HG02885 (cell line): ENCODE measurements around the gene DAB1.
"Not testable (repeated sequence)": the region's sequence is repeated elsewhere in the genome, so short reads cannot be mapped to it uniquely, and the experiment has no call there.

ENCODE experiments used
- ATAC-seq: cut with Tn5 transposase; IDR thresholded peaks from one replicate; pipeline ENCODE4 v1.9.1; 2021; ENCODE audit warnings: mild to moderate bottlenecking; ENCODE audit not compliant: unreplicated experiment, poor library complexity

Gene DAB1

DNA sequence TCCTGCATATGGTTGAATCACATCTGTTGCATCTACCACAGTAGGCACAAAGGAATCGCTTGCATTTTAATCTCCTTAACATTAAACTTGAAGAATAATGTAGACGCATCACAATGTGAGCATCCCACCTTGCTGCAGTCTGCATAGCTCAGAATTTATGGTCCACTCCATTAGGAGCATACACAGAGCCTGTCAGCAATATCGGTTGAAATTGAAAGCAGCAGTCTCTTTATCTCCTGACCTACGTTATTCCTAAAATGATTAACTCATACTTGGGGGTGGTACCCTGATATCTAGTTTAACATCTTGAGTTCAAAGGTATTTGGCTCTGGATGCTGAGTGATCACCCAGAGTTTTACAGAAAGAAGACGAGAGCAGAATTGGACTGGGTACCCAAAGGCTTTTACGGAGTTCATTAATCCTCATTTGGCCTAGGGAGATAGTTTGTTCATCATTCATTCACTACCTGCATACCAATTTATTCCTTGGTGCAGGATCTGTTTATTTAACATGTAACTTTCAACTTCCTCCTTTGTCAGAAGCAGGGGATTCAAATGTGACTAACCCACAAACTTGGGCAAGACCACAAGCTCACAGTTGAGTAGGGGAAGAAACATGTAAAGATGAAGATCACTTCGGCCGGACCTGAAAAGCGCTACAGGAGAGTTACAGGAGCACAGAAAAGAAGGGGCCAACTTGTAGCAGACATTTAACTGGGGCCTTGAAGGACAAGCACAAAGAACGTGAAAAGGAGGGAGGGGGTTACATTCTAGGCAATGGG lies 187.9 kb downstream of the DAB1 start:
- no peak for ATAC-seq

DNA sequence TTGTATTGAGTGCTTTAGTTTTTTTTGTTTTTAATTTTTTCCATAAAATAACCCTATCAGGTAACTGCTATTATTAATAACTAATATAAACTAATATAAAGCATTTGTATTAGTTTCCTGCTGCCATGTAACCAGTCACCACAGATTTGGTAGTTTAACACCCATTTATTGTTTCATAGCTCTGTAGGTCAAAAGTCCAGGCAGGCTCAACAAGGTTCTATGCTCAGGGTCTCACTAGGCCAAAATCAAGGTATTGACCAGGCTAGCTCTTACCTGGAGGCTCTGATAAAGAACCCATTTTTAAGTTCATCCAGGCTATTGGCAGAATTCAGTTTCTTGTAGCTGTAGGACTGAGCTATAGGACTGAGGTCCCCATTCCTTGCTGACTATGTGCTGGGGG lies 189.4 kb downstream of the DAB1 start:
- no peak for ATAC-seq

DNA sequence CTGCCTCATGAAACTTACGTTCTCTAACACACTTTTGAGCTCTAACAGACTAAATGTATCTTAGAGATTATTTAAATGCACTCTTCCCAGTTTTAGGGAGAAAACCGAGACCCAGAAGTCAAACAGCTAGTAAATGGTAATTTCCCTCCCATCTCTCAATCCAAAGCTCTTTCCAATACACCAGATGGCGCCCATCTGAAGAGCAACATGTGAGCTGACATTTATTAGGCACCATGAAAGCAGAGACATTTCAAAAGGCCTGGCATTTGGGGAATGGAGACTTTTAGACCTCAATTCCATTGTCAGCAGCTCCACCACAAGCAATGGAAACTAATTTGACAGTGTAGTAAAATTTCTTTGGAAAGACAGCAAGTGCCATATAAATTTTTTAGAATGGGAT lies 191.4 kb downstream of the DAB1 start:
- ATAC-seq: no peak

DNA sequence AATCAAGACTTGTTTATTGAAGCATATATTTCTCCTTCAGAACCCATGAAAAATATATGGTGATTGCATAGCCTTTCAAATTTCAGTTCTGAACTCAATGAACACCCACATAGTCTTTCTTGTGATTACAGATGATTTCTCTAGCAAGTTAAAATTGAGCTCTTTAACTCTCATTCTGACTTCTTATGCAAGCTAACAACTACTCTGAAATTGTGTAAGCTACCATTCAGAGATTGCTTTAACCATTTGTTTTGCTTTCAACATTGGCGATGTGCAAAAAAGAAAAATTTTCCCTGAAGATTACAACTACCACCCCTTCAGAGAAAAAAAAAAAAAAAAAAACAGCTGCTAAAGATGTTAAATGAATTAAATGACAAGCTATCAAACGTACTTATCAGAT lies 193.9 kb downstream of the DAB1 start:
- ATAC-seq: no peak

DNA sequence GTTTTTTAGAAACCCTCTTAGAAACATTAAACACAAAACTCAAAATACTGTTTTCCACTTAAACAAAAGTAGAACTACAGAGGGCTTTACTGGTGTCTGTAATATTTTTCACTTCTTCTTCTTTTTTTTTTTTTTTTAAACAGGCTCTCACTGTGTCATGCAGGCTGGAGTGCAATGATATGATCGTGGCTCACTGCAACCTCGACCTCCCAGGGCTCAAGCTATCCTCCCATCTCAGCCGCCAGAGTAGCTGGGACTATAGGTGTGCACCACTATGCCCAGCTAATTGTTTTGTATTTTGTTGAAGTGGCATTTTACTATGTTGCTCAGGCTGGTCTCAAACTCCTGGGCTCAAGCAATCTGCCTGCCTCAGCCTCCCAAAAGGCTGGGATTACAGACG lies 194.8 kb downstream of the DAB1 start:
- ATAC-seq: no peak

DNA sequence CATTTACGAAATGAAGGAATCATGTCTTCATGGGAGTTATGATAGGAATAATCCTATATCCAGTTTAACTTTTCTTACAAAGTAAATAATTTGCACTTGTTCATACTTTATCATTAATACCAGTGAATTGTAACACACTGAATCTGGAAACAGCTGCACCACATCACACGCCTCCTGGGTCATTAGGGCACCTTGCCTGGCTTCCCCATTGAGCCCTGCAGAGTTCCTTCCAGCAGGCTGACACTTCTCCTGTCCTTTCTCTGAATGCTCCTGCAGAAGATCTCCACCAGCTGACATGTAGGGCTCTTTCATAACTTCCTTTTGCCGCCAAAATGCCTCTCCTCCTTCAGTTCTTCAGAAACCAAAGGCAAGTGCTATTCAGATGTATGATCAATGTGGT lies 201.1 kb downstream of the DAB1 start:
- no peak for ATAC-seq

DNA sequence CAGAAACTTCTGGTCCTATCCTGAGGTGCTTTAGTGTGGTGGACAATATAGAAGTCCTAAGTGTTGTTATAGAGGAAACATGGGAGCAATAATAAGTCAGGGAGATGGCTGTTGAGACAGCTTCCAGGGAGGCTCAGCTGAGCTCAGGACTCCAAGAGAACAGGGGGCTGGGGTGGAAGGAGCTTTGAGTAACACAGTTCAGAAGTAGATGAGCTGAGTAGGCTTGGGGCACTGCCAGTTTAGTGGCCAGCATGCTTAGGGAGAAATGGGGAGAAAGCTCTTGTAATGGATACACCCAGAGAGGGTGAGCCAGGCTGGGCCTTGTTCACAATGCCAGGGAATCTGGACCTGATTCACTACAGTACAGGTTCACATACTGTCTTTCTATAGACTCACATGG lies 201.6 kb downstream of the DAB1 start:
- no peak for ATAC-seq

DNA sequence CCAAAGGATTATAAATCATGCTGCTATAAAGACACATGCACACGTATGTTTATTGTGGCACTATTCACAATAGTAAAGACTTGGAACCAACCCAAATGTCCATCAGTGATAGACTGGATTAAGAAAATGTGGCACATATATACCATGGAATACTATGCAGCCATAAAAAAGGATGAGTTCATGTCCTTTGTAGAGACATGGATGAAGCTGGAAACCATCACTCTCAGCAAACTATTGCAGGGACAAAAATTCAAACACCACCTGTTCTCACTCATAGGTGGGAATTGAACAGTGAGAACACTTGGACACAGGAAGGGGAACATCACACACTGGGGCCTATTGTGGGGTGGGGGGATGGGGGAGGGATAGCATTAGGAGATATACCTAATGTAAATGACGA lies 203.0 kb downstream of the DAB1 start:
- not testable (repeated sequence) for ATAC-seq

DNA sequence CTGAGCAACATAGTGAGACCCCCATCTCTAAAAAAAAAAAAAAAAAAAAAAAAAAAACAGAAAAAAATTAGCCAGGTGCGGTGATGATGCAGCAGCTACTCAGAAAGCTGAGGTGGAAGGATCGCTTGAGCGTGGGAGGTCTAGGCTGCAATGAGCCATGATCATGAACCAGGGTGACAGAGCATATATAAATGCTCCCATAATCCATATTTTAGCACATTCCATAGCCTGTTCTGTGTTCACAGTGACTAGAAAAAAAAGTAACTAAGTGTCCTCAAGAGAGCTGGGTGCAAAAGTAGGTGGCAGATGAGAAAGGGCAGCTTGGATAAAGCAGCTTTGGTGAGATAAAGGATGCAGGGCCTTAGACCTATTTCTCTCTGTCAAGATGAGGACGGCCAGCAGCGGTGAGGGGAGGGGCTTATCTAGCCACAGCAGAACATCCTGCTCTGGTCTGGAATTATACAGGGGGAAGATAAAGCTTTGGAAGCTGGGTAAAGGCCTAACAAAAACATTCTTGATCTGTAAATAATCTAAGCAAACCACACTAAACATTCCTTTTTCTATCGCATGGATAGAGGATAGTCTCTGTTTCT lies 205.3 kb downstream of the DAB1 start:
- no peak for ATAC-seq

DNA sequence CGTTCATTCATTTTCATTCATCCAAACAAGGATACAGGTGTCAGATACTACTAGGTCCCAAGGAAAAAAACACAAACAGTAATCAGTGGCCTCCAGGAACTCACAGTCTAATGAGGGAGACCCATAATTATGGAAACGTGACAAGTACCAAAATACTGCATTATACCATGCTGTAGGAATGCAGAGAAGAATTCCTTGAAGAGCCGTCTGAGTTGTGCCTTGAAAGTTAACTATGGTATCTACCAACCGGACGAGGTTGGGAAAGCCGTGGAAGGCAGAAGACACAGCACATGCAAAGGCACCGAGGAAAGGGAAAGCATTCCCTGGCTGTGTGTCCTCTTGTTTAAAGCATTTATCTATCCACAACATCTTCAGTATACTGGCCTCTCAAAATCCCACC lies 206.0 kb downstream of the DAB1 start:
- no peak for ATAC-seq

DNA sequence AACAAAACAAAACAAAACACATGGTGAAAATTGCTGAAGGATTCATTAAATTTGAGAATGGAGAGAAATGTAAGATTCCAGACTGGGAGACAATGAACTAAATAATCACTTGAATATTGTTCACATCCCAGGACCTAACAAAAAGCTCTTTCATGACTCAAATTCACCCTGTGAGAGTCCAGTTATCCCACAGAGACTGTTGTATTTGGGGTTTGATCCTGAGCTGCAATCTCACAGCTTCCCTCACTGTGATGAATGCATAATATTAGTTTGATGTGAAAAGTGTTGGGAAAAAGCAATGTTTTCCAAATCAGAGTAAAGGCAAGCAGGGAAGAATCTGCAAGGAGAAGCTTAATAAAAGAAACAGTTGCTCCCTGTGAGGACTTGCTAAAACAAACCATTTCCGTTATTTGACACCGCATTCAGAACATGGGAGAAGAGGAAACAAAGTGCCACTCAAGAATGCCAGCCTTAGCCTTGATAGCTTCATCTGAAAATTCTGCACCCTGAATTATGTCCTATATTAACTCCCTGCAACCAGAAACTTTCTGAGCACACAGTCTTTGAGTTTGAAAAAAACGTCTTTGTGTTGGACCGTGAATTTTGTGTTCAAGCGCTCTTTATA lies 208.8 kb downstream of the DAB1 start:
- ATAC-seq: no peak

DNA sequence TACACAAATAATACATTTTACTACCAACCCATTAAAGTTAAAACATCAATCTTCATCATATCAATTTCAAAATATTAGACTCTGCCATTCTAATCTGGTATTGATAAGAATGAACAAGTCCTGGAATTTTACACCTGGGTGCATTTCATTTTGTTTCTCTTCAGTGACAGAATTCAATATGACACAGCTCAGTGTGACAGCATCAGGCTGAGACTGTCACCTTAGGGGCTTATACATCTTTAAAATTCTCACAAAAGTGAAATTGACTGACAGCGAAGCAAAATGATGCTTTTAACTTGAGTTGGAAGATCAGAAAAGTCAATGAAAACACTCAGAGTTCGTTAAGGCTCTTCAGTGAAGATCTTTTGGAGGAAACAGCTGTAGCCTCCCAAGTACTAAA lies 213.0 kb downstream of the DAB1 start:
- ATAC-seq: no peak

DNA sequence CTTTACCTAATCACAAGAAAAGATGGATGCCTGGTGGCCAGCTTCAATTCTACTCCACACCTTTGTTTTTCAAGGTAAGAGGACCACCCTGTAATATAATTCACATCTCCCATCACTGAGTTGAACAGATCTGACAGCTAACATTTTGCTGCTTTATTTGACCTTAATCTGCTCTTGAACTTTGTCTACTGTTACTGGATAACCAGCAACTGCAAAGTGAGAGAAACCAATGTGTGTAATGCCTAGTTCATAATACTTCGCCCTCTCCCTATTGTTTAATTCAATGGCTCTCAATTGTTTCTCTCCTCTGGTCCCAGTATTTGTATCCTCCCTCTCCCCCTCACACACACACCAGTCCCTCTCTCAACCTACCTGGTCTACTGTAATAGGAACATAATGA lies 214.4 kb downstream of the DAB1 start:
- ATAC-seq: no peak

DNA sequence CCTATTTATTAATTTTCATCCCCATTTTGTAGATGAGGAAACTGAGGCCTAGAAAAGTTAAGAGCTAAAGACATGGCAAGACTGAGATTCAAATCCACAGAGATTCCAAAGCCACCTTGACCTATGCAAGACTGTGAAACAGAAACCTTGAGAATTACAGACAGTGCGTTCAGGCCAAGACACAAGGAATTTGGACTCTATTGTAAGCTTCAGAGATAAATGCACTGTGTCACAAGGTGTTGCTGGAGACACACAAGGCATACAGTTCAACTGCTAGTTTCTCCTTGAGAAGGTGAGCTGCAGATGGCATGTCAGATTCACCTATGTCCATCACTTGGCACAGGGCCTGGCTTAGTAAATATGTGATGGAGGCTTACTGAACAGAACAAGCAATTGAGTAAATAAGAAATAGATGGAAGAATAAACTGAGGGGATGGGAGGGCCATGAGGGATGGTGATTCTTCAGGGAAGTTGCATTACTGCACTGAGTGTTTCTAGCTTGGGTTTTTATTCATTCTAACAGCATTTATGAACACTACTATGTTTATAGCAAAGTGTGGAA lies 215.0 kb downstream of the DAB1 start:
- ATAC-seq: no peak

DNA sequence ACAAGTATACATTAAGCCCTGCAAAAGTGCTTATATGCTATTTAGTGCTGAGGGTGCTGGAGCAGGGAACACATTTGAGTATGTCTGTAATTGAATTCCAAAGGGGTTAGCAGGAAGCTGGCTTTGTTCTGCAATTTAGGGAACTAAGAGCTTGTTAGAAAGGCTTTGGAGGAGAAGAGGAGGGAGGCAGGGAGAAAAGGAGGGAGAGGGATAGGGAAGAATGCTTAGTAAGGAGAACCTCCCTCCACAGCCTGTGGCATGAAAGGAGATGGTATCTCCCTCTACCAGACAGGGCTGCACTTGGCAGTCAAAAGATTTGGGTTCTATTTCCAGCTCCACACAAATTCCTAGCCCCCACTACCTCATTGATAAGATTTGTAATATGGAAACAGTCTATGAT lies 217.8 kb downstream of the DAB1 start:
- ATAC-seq: no peak

DNA sequence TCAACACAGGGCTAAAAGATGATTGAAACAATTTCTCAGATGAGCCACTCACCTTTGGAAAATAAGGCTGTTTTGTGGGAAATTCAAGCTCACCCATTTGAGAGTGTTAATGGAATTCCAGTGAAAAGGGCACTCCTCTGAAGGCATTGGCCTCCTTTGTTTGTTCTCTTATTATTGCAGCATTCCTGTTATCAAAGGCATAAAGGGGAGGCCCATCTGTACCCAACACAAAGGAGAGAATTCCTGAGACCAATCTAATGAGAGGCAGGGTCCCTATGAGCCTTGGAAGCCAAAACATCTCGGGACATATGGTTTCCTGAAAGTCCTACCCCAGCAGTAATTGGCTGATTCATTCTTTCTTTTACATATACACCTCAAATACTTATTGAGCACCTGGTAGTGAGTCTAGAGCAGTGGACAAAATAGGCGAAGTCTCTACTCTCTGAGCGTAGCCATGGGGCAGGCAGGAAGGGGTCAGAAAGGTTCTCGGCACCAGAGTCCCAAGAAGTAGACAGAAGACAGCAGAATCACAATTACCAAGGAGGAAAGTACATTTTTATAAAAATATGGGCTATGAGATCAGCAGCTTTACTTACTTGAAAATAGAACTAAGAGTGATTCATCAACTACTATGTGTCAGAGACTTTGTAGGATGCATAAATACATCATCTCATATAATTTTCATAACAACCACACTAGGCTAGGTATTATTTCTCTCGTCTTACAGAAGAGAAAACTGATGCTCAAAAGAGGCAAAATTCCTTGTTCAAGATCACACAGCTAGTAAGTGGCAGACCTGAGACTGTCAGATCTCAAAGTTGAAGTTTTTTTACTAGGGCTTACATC lies 218.7 kb downstream of the DAB1 start:
- ATAC-seq: no peak

DNA sequence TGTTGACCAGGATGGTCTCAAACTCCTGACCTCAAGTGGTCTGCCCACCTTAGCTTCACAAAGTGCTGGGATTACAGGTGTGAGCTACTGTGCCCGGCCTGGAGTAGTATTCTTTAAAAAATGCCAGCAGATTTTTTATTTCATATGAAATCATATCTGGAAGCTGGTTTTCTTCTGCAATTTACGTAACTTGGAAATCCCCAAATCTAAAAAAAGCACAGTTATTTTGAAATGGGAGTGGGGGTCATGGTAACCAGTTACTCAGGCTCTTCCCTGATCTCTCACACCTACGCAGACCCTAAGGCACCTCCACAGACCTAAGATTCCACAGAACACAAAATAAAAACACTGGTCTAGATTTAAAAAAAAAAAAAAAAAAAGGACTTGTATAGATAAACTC lies 219.8 kb downstream of the DAB1 start:
- ATAC-seq: no peak

DNA sequence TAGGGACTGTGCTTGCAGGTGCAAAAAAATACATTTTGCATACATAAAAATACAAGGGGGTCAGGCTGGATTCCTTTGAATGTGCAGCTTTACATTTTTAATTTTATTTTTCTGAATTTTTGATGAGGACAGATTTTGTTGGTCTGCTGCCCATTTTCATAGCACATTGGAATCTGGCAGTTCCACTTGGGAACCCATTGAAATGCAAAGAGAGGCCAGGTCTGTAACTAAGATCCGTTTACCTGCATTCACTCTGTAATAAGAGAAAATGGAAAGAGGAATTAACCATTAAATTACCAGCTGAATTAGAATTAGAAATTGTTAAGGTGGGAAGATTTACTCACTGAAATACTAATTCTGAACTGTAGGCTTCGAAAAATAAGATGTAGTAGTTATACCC lies 221.6 kb downstream of the DAB1 start:
- ATAC-seq: no peak

DNA sequence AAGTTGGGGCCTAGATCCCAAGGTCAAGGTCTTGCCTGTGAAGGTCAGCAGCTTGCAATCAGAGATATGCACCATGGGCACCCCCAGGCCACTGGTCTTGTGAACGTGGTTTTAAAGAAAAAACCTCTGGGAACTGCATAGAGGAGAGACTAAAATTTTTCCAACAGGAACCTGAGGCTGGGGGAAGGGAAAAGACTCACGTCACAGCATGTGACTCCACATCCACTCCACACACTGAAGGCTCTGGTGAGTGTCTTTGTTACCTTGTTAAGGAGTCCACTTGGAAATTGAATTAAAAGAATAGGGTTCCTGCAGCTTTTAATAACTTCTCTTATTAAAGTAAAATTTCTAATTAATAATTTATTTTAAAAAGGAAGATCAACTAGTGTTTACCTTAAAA lies 224.9 kb downstream of the DAB1 start:
- ATAC-seq: no peak

DNA sequence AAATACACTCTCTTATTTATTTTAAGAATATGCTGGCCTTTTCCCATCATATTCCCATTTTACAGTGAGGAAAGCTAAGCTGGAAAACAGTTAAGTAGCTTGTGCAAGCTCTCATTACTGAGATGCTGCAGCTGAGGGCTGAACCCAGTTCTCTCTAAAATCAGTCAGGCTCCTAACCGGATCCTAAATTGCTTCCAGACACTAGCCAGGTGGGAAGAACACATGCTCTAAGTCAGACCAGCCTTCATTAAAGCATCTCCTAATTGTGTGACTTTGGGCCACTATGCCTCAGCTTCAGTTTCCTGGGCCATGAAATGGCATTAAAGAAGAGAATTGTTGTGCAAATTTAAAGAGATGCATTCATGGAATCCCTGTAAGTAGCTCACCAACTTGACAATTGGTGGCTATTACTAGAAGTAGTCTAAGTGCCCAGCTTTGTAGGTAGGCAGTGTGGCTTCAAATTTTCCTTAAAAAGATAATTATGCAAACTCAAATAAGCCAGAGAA lies 228.4 kb downstream of the DAB1 start:
- no peak for ATAC-seq
